Activated T-cell treated with anti-CD3 and anti-CD28 coated beads for 1 hour (primary cell): Measurements from ENCODE around the gene MRPS22.
A peak's percentile ranks its signal among the peaks of the same experiment; 100 is the strongest.
"Not testable (repeated sequence)": the region's sequence is repeated elsewhere in the genome, so short reads cannot be mapped to it uniquely, and the experiment has no call there.

Experiments used
- DNase-seq: peaks from one replicate; pipeline ENCODE4 v3.0.0-alpha.2; 2020; ENCODE audit warnings: low read depth

The MRPS22 gene

GRCh38 chr3:139312416-139312815, 31.4 kb upstream of the MRPS22 start:
- DNase-seq: no peak

- DNase-seq: no peak
Observed at GRCh38 chr3:139312959-139313358, 30.9 kb upstream of the MRPS22 start.

- DNase-seq: no peak
Observed at GRCh38 chr3:139313921-139314320, 29.9 kb upstream of the MRPS22 start.

- no peak for DNase-seq
Observed at GRCh38 chr3:139317215-139317614, 26.6 kb upstream of the MRPS22 start.

GRCh38 chr3:139317660-139318430, 26.0 kb upstream of the MRPS22 start:
- no peak for DNase-seq

GRCh38 chr3:139318431-139318816, 25.4 kb upstream of the MRPS22 start:
- no peak for DNase-seq

- no peak for DNase-seq
Observed at GRCh38 chr3:139318826-139319225, 25.0 kb upstream of the MRPS22 start.

GRCh38 chr3:139319428-139320402, 24.1 kb upstream of the MRPS22 start:
- DNase-seq: no peak

- no peak for DNase-seq
Observed at GRCh38 chr3:139320551-139321309, 23.1 kb upstream of the MRPS22 start.

GRCh38 chr3:139322346-139322745, 21.5 kb upstream of the MRPS22 start:
- no peak for DNase-seq

GRCh38 chr3:139323146-139323545, 20.7 kb upstream of the MRPS22 start:
- no peak for DNase-seq

- DNase-seq: no peak
Observed at GRCh38 chr3:139324456-139324855, 19.4 kb upstream of the MRPS22 start.

- no peak for DNase-seq
Observed at GRCh38 chr3:139325551-139325950, 18.3 kb upstream of the MRPS22 start.

- DNase-seq: no peak
Observed at GRCh38 chr3:139326131-139326530, 17.7 kb upstream of the MRPS22 start.

- no peak for DNase-seq
Observed at GRCh38 chr3:139326707-139327106, 17.1 kb upstream of the MRPS22 start.

- DNase-seq: no peak
Observed at GRCh38 chr3:139327231-139327630, 16.6 kb upstream of the MRPS22 start.

GRCh38 chr3:139327861-139328260, 16.0 kb upstream of the MRPS22 start:
- no peak for DNase-seq

GRCh38 chr3:139328356-139328755, 15.5 kb upstream of the MRPS22 start:
- no peak for DNase-seq

- DNase-seq: peak; percentile 83
Observed at GRCh38 chr3:139329364-139329850, 14.4 kb upstream of the MRPS22 start.

- DNase-seq: no peak
Observed at GRCh38 chr3:139332092-139332491, 11.7 kb upstream of the MRPS22 start.

GRCh38 chr3:139334675-139335074, 9.1 kb upstream of the MRPS22 start:
- DNase-seq: not testable (repeated sequence)

- DNase-seq: no peak
Observed at GRCh38 chr3:139338405-139338804, 5.4 kb upstream of the MRPS22 start.
